Measurements from ENCODE around the gene ABCC2. TPM values are rescaled to one million over a fixed set of nuclear protein-coding genes. Genes with fewer than 3 reads are reported as not detected.
A peak's percentile ranks its signal among the peaks of the same experiment; 100 is the strongest.

The ABCC2 gene
- total RNA-seq, 2 donors from 2014 or later = 1.3 to 4.3 TPM

- H3K36me3 ChIP-seq (replicated peaks in 1 of 2; ENCODE audit: insufficient read depth in 1 of 2, low read depth in 2 of 2) = no peaks in the 10 kb centered on the region
- ATAC-seq (no peak), DNase-seq (no peak)
- H3K27me3 ChIP-seq = no peaks in the 10 kb centered on the region
- H3K27ac ChIP-seq = no peak overlapping the region
- H3K9me3 ChIP-seq = no peaks in the 10 kb centered on the region
- intact Hi-C loops (cut with DNase I) = no loop called here
- H3K4me3 ChIP-seq = no peak overlapping the region
- no peak for TF ChIP-seq CTCF (IDR thresholded peaks at IDR 0.05)
- no peaks in the 10 kb centered on the region for H3K4me1 ChIP-seq
- 77 to 88% methylated on average over 5 of the region's 5 CpGs for WGBS, 2 donors
Observed at GRCh38 chr10:99769706-99770105, 12.7 kb upstream of the ABCC2 start.

GRCh38 chr10:99770408-99771045 is 11.9 kb upstream of the ABCC2 start:
- H3K4me3 ChIP-seq = no peak overlapping the region
- ATAC-seq (no peak), DNase-seq (no peak)
- no peaks in the 10 kb centered on the region for H3K4me1 ChIP-seq
- no peaks in the 10 kb centered on the region for H3K27me3 ChIP-seq
- no peak for TF ChIP-seq POLR2A (IDR thresholded peaks at IDR 0.05)
- no peak for TF ChIP-seq CTCF (IDR thresholded peaks at IDR 0.05)
- WGBS, 2 donors = 78 to 79% methylated on average over 4 of the region's 4 CpGs
- H3K36me3 ChIP-seq (replicated peaks in 1 of 2; ENCODE audit: insufficient read depth in 1 of 2, low read depth in 2 of 2) = no peaks in the 10 kb centered on the region
- no peak overlapping the region for H3K27ac ChIP-seq
- H3K9me3 ChIP-seq = no peaks in the 10 kb centered on the region
- intact Hi-C loops (cut with DNase I) = no loop called here

- H3K9me3 ChIP-seq = no peaks in the 10 kb centered on the region
- no peak overlapping the region for H3K27ac ChIP-seq
- H3K4me1 ChIP-seq = no peaks in the 10 kb centered on the region
- ATAC-seq = peak; percentile 63
- intact Hi-C loops (cut with DNase I) = no loop called here
- no peak overlapping the region for H3K4me3 ChIP-seq
- DNase-seq = no peak
- no peaks in the 10 kb centered on the region for H3K27me3 ChIP-seq
- TF ChIP-seq CTCF (IDR thresholded peaks at IDR 0.05) (no peak), POLR2A (IDR thresholded peaks at IDR 0.05) (no peak)
- H3K36me3 ChIP-seq (replicated peaks in 1 of 2; ENCODE audit: insufficient read depth in 1 of 2, low read depth in 2 of 2) = no peaks in the 10 kb centered on the region
Observed at GRCh38 chr10:99775850-99776249, 6.6 kb upstream of the ABCC2 start.

- Histone ChIP-seq H3K4me3 (no peak overlapping the region), H3K27ac (no peak overlapping the region), H3K9me3 (no peaks in the 10 kb centered on the region), H3K36me3 (replicated peaks in 1 of 2; ENCODE audit: insufficient read depth in 1 of 2, low read depth in 2 of 2) (no peaks in the 10 kb centered on the region), H3K4me1 (no peaks in the 10 kb centered on the region), H3K27me3 (no peaks in the 10 kb centered on the region)
- TF ChIP-seq POLR2A (IDR thresholded peaks at IDR 0.05) = no peak
- TF ChIP-seq CTCF (IDR thresholded peaks at IDR 0.05) = no peak
- WGBS, 2 donors = 86 to 88% methylated on average over 1 of the region's 1 CpG
- intact Hi-C loops (cut with DNase I) = no loop called here
- DNase-seq (no peak), ATAC-seq (no peak)
Observed at GRCh38 chr10:99777918-99778714, 4.3 kb upstream of the ABCC2 start.

- DNase-seq (peak in 1 of 4 donors; percentile 4), ATAC-seq (no peak)
- intact Hi-C loops (cut with DNase I) = no loop called here
- 64 to 70% methylated on average over 4 of the region's 4 CpGs for WGBS, 2 donors
- Histone ChIP-seq H3K4me1 (no peaks in the 10 kb centered on the region), H3K36me3 (replicated peaks in 1 of 2; ENCODE audit: insufficient read depth in 1 of 2, low read depth in 2 of 2) (no peaks in the 10 kb centered on the region), H3K9me3 (no peaks in the 10 kb centered on the region), H3K27me3 (no peaks in the 10 kb centered on the region), H3K4me3 (no peak overlapping the region), H3K27ac (no peak overlapping the region)
- TF ChIP-seq POLR2A (IDR thresholded peaks at IDR 0.05) (no peak), CTCF (IDR thresholded peaks at IDR 0.05) (no peak)
Observed at GRCh38 chr10:99779335-99779734, 3.1 kb upstream of the ABCC2 start.

Data from body of pancreas (tissue), 4 donors.